K562 (cell line): ENCODE measurements around the gene DLGAP3. TPM values are rescaled to one million over a fixed set of nuclear protein-coding genes. Genes with fewer than 3 reads are reported as not detected.

ENCODE experiments used
- ELF4 ChIP-seq: fragments of 450-650 bp; formaldehyde crosslinking; IDR thresholded peaks from 2 replicates; pipeline ENCODE4 v1.4.0; 2022; ENCODE audit warnings: missing genetic modification characterization
- FOXJ2 ChIP-seq: fragments of 200-800 bp; sonication (Bioruptor generic); IDR thresholded peaks from 2 replicates; pipeline ENCODE4 v1.6.1; 2016; ENCODE audit warnings: missing genetic modification characterization, missing compliant biosample characterization
- JUN ChIP-seq, 2 experiments: sonication (generic) in 1 of 2; formaldehyde crosslinking in 1 of 2; IDR thresholded peaks; 2 replicates each; pipeline versions ENCODE4 v1.6.1 to v1.8.0; 2012 to 2022; ENCODE audit warnings: borderline replicate concordance in 2 of 2, mild to moderate bottlenecking in 2 of 2, improper control_type of control experiment in 1 of 2, low read depth in 1 of 2, low read length in 1 of 2, missing genetic modification reagents in 1 of 2
- KDM2B ChIP-seq: fragments of 250-450 bp; sonication (Bioruptor Pico); IDR thresholded peaks from 2 replicates; pipeline ENCODE4 v1.8.0; 2021; ENCODE audit warnings: mild to moderate bottlenecking, moderate library complexity
- KLF1 ChIP-seq: fragments of 450-650 bp; IDR thresholded peaks from 2 replicates; pipeline ENCODE4 v1.6.1; 2016; ENCODE audit warnings: missing genetic modification characterization, missing compliant biosample characterization
- MECOM ChIP-seq: fragments of 250-450 bp; sonication (Bioruptor Pico); IDR thresholded peaks from 2 replicates; pipeline ENCODE4 v1.8.0; 2022; ENCODE audit warnings: inconsistent platforms
- RBM34 ChIP-seq: fragments of 200-400 bp; formaldehyde crosslinking; IDR thresholded peaks from 2 replicates; pipeline ENCODE4 v1.6.1; 2018; ENCODE audit warnings: low read length, borderline replicate concordance; ENCODE audit not compliant: insufficient read depth
- RFX1 ChIP-seq: fragments of 450-650 bp; IDR thresholded peaks from 2 replicates; pipeline ENCODE4 v1.6.1; 2016; ENCODE audit warnings: mild to moderate bottlenecking, moderate library complexity
- TBP ChIP-seq: optimal IDR thresholded peaks from 2 replicates; pipeline ENCODE3; 2011; ENCODE audit warnings: low read depth, low read length, improper control_type of control experiment
- ZC3H4 ChIP-seq: sonication (generic); formaldehyde crosslinking; IDR thresholded peaks from 2 replicates; pipeline ENCODE4 v1.9.0; 2021; ENCODE audit warnings: missing genetic modification reagents, borderline replicate concordance
- ZNF124 ChIP-seq: sonication (generic); formaldehyde crosslinking; IDR thresholded peaks from 2 replicates; pipeline ENCODE4 v1.8.1; 2022; ENCODE audit warnings: missing genetic modification reagents
- ZNF184 ChIP-seq: sonication (generic); formaldehyde crosslinking; IDR thresholded peaks from 2 replicates; pipeline ENCODE4 v1.5.0; 2020; ENCODE audit warnings: missing genetic modification reagents
- ZNF239 ChIP-seq: fragments of 250-450 bp; sonication (Bioruptor Pico); IDR thresholded peaks from 2 replicates; pipeline ENCODE4 v1.4.0; 2020; ENCODE audit warnings: mild to moderate bottlenecking
- polyA plus RNA-seq, 8 experiments: library from polyadenylated mRNA; depleted of rRNA in 4 of 8; stranded (reverse) in 5 of 8; unstranded in 3 of 8; fragments of >200 nt; fragmentation: Nextera tagmentation in 2 of 8; fragmentation: Illumina TruSeq in 1 of 8; extraction: Ambion mirVana in 2 of 8; extraction: Trizol in 1 of 8; gene quantifications; 2 replicates each; pipeline versions ENCODE4 v1.2.1 to v1.2.3, GENCODE V29; 2011 to 2014; ENCODE audit warnings: inconsistent platforms in 1 of 8, missing spikeins in 1 of 8
- total RNA-seq, 7 experiments: library from RNA; depleted of rRNA in 6 of 7; stranded (reverse); fragments of >200 nt in 6 of 7; fragmentation: Illumina TruSeq in 2 of 7; extraction: Trizol in 2 of 7; gene quantifications; 2 replicates each; pipeline versions ENCODE4 v1.2.1 to v1.2.3, GENCODE V29; 2011 to 2021; ENCODE audit warnings: low replicate concordance in 1 of 7
- TF ChIP-seq, protein P1 (sequence below): fragments of 450-650 bp; conservative IDR thresholded peaks from 2 replicates; pipeline ENCODE4 v1.6.1; 2016; ENCODE audit warnings: missing genetic modification characterization, low read depth, mild to moderate bottlenecking, missing compliant biosample characterization, moderate library complexity
- TF ChIP-seq, protein P2 (sequence below): sonication (generic); formaldehyde crosslinking; IDR thresholded peaks from 2 replicates; pipeline ENCODE4 v1.8.1; 2023; ENCODE audit warnings: mild to moderate bottlenecking, missing genetic modification reagents
- TF ChIP-seq, protein P3 (sequence below): fragments of 450-650 bp; IDR thresholded peaks from 2 replicates; pipeline ENCODE4 v1.6.1; 2017; ENCODE audit warnings: antibody characterized with exemption
- TF ChIP-seq, protein P4 (sequence below): sonication (generic); formaldehyde crosslinking; IDR thresholded peaks from 2 replicates; pipeline ENCODE4 v1.8.0; 2023; ENCODE audit warnings: missing genetic modification reagents, mild to moderate bottlenecking, borderline replicate concordance

DLGAP3 gene
- total and polyA plus RNA-seq, 9 of the 15 experiments (the other 6 are each of a cell fraction or from before 2014, with no cell fraction given): 0.01 to 0.16 (median 0.07) TPM; not detected in 6

DNA sequence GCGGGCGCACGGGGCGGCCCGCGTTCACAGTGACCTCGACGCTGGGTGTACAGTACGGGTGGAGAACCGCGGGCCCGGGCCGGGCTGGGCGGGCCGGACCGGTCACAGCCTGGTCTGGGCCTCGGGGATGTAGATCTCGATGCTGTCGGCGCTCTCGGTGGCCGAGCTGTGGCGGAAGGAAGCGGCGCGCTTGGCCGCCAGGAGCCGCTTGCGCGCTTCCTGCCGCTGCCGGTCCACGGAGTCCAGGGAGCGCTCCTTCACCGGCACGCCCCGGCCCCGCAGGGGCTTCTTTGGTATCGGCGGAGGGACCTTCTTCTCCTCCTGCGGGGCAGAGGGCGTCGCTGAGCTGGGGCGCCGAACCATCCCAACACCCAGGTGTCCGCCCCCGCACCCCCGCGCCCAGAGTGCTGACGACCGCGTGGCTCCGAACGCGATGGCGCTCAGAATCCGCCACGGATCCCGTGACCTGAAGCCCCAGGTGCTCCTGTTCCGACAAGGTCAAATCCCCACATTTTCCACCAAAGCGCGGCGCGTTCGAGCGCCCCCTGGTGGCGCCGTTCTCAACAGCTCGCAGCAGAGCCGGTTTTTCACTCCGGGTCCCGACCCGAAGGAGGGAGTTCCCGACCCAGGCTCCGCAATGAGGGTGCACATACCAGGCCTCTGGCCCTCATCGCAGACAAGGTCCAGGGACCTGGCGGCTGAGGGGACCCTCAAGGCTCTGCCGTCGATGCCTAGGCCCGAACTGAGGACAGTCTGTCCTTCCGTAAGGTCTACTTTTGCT lies 63.3 kb downstream of the DLGAP3 start (continued):
- TF ChIP-seq RBM34 (no peak), ZNF239 (CRISPR knock-in tag) (no peak), ZNF124 (no peak), TBP (peak; percentile 51), MECOM (CRISPR knock-in tag) (no peak), JUN (IDR thresholded peaks at IDR 0.05; ENCODE audit: borderline replicate concordance, low read depth, low read length) (no peak), JUN (CRISPR knock-in tag; IDR thresholded peaks at IDR 0.05; ENCODE audit: borderline replicate concordance) (0 out of 2 replicates have a peak, but pooled peaks have one; percentile 33), ZC3H4 (no peak), ZNF184 (CRISPR knock-in tag) (no peak), KLF1 (no peak), KDM2B (no peak), FOXJ2 (tag) (no peak), ELF4 (no peak), RFX1 (no peak)
- TF ChIP-seq, protein P1, sequence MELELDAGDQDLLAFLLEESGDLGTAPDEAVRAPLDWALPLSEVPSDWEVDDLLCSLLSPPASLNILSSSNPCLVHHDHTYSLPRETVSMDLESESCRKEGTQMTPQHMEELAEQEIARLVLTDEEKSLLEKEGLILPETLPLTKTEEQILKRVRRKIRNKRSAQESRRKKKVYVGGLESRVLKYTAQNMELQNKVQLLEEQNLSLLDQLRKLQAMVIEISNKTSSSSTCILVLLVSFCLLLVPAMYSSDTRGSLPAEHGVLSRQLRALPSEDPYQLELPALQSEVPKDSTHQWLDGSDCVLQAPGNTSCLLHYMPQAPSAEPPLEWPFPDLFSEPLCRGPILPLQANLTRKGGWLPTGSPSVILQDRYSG (tag): no peak
- TF ChIP-seq, protein P2, sequence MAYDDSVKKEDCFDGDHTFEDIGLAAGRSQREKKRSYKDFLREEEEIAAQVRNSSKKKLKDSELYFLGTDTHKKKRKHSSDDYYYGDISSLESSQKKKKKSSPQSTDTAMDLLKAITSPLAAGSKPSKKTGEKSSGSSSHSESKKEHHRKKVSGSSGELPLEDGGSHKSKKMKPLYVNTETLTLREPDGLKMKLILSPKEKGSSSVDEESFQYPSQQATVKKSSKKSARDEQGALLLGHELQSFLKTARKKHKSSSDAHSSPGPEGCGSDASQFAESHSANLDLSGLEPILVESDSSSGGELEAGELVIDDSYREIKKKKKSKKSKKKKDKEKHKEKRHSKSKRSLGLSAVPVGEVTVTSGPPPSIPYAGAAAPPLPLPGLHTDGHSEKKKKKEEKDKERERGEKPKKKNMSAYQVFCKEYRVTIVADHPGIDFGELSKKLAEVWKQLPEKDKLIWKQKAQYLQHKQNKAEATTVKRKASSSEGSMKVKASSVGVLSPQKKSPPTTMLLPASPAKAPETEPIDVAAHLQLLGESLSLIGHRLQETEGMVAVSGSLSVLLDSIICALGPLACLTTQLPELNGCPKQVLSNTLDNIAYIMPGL (CRISPR knock-in tag): no peak
- TF ChIP-seq, protein P3, sequence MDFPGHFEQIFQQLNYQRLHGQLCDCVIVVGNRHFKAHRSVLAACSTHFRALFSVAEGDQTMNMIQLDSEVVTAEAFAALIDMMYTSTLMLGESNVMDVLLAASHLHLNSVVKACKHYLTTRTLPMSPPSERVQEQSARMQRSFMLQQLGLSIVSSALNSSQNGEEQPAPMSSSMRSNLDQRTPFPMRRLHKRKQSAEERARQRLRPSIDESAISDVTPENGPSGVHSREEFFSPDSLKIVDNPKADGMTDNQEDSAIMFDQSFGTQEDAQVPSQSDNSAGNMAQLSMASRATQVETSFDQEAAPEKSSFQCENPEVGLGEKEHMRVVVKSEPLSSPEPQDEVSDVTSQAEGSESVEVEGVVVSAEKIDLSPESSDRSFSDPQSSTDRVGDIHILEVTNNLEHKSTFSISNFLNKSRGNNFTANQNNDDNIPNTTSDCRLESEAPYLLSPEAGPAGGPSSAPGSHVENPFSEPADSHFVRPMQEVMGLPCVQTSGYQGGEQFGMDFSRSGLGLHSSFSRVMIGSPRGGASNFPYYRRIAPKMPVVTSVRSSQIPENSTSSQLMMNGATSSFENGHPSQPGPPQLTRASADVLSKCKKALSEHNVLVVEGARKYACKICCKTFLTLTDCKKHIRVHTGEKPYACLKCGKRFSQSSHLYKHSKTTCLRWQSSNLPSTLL: no peak
- TF ChIP-seq, protein P4, sequence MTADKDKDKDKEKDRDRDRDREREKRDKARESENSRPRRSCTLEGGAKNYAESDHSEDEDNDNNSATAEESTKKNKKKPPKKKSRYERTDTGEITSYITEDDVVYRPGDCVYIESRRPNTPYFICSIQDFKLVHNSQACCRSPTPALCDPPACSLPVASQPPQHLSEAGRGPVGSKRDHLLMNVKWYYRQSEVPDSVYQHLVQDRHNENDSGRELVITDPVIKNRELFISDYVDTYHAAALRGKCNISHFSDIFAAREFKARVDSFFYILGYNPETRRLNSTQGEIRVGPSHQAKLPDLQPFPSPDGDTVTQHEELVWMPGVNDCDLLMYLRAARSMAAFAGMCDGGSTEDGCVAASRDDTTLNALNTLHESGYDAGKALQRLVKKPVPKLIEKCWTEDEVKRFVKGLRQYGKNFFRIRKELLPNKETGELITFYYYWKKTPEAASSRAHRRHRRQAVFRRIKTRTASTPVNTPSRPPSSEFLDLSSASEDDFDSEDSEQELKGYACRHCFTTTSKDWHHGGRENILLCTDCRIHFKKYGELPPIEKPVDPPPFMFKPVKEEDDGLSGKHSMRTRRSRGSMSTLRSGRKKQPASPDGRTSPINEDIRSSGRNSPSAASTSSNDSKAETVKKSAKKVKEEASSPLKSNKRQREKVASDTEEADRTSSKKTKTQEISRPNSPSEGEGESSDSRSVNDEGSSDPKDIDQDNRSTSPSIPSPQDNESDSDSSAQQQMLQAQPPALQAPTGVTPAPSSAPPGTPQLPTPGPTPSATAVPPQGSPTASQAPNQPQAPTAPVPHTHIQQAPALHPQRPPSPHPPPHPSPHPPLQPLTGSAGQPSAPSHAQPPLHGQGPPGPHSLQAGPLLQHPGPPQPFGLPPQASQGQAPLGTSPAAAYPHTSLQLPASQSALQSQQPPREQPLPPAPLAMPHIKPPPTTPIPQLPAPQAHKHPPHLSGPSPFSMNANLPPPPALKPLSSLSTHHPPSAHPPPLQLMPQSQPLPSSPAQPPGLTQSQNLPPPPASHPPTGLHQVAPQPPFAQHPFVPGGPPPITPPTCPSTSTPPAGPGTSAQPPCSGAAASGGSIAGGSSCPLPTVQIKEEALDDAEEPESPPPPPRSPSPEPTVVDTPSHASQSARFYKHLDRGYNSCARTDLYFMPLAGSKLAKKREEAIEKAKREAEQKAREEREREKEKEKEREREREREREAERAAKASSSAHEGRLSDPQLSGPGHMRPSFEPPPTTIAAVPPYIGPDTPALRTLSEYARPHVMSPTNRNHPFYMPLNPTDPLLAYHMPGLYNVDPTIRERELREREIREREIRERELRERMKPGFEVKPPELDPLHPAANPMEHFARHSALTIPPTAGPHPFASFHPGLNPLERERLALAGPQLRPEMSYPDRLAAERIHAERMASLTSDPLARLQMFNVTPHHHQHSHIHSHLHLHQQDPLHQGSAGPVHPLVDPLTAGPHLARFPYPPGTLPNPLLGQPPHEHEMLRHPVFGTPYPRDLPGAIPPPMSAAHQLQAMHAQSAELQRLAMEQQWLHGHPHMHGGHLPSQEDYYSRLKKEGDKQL: no peak
